HG03558 (cell line): ENCODE data around the gene MAF.

Experiments used
- ATAC-seq: cut with Tn5 transposase; IDR thresholded peaks from one replicate; pipeline ENCODE4 v1.9.1; 2021; ENCODE audit warnings: moderate number of reproducible peaks; ENCODE audit not compliant: unreplicated experiment; ENCODE audit errors: extremely low read depth

Gene MAF

GRCh38 chr16:79557421-79557820, 43.1 kb downstream of the MAF start:
- ATAC-seq = no peak

GRCh38 chr16:79554912-79555311, 45.6 kb downstream of the MAF start:
- no peak for ATAC-seq

GRCh38 chr16:79550373-79550772, 50.2 kb downstream of the MAF start:
- ATAC-seq = no peak

- ATAC-seq = no peak
Observed at GRCh38 chr16:79547085-79547484, 53.5 kb downstream of the MAF start.
